Endodermal cell (in vitro differentiated cells): ENCODE data around the gene SDK1. TPM values are rescaled to one million over a fixed set of nuclear protein-coding genes. Genes with fewer than 3 reads are reported as not detected.

Experiments
- DNase-seq: peaks from one replicate; pipeline ENCODE4 v3.0.0-alpha.2; 2017
- H3K27ac ChIP-seq: 2 replicates; pipeline ENCODE4 v1.5.1; 2013; ENCODE audit warnings: mild to moderate bottlenecking, low read depth, low read length, moderate library complexity
- H3K27me3 ChIP-seq: 2 replicates; pipeline ENCODE4 v1.6.1; 2013; ENCODE audit warnings: mild to moderate bottlenecking, low read length, moderate library complexity; ENCODE audit not compliant: insufficient read depth, control insufficient read depth, poor library complexity, severe bottlenecking
- H3K36me3 ChIP-seq: 2 replicates; pipeline ENCODE4 v1.7.0; 2013; ENCODE audit warnings: mild to moderate bottlenecking, low read length, moderate library complexity; ENCODE audit not compliant: control insufficient read depth, insufficient read depth
- H3K4me1 ChIP-seq: one replicate; pipeline ENCODE4 v1.7.0; 2013; ENCODE audit warnings: low read length; ENCODE audit not compliant: control insufficient read depth, insufficient read depth
- H3K4me3 ChIP-seq: 2 replicates; pipeline ENCODE4 v1.5.1; 2013; ENCODE audit warnings: mild to moderate bottlenecking, low read length, moderate library complexity
- H3K9ac ChIP-seq: 2 replicates; pipeline ENCODE4 v1.6.1; 2013; ENCODE audit warnings: mild to moderate bottlenecking, low read length, moderate library complexity; ENCODE audit not compliant: poor library complexity, severe bottlenecking; ENCODE audit errors: extremely low read depth
- H3K9me3 ChIP-seq: 2 replicates; pipeline ENCODE4 v1.6.1; 2013; ENCODE audit warnings: mild to moderate bottlenecking, low read length, moderate library complexity; ENCODE audit not compliant: control insufficient read depth
- H3K27ac Mint-ChIP-seq: 2 replicates; pipeline ENCODE4 v1.8.0; 2020; ENCODE audit warnings: mixed read lengths
- H3K27me3 Mint-ChIP-seq: 2 replicates; pipeline ENCODE4 v1.8.0; 2021; ENCODE audit warnings: mild to moderate bottlenecking, mixed read lengths; ENCODE audit not compliant: insufficient read depth
- H3K36me3 Mint-ChIP-seq: 2 replicates; pipeline ENCODE4 v1.8.0; 2020; ENCODE audit warnings: low read depth, mixed read lengths
- H3K4me1 Mint-ChIP-seq: 2 replicates; pipeline ENCODE4 v1.8.0; 2020; ENCODE audit warnings: mixed read lengths
- H3K4me3 Mint-ChIP-seq: 2 replicates; pipeline ENCODE4 v1.8.0; 2020; ENCODE audit warnings: mild to moderate bottlenecking, moderate library complexity, mixed read lengths
- H3K9me3 Mint-ChIP-seq: 2 replicates; pipeline ENCODE4 v1.8.0; 2020; ENCODE audit warnings: mild to moderate bottlenecking, mixed read lengths
- WGBS, 2 experiments: methylation state at CpG; one replicate each; pipeline versions ENCODE4 v1.1.5 to v1.1.7; 2013; ENCODE audit warnings: missing lambda C conversion rate in 2 of 2, mixed read lengths in 1 of 2; ENCODE audit not compliant: insufficient coverage in 1 of 2, insufficient read length in 1 of 2; 5-methylcytosine and 5-hydroxymethylcytosine counted together
- total RNA-seq, 2 donors: library from RNA; stranded (reverse); fragmentation: NEBNext Ultra II Directional in 1 of 2; extraction: Animal tissue kit (Norgen Biotek cat#: 25700) in 1 of 2; gene quantifications; 2 replicates in 1 of 2; 3 replicates in 1 of 2; pipeline ENCODE4 v1.2.1, GENCODE V29; 2021
- TF ChIP-seq, protein P1 (sequence below): fragments of 200-600 bp; sonication (generic); conservative IDR thresholded peaks from 2 replicates; pipeline ENCODE4 v1.5.0; 2021; ENCODE audit warnings: antibody characterized with exemption, mild to moderate bottlenecking

Gene SDK1
- total RNA-seq, 2 donors from 2014 or later: 22.7 to 23.1 TPM

DNA sequence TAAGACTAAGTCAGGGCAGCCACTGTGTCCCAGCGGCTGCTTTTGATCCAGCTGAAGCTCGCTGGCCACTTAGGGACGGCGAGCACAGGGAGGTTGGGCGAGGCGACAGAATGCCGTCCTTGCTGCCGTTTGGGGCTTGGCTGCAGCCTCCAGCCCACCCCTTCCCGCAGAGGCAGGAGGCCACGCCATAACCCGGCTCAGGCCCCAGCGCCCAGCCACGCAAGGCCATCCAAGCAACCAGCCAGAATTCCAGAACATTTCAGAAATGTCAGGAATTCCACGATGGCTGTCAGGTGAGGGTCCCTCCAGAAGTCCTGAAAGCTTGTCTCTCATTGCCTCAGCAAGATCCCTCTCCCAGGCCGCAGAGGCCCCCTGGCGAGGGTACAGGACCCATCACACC is 901.9 kb downstream of the SDK1 start:
- TF ChIP-seq, protein P1, sequence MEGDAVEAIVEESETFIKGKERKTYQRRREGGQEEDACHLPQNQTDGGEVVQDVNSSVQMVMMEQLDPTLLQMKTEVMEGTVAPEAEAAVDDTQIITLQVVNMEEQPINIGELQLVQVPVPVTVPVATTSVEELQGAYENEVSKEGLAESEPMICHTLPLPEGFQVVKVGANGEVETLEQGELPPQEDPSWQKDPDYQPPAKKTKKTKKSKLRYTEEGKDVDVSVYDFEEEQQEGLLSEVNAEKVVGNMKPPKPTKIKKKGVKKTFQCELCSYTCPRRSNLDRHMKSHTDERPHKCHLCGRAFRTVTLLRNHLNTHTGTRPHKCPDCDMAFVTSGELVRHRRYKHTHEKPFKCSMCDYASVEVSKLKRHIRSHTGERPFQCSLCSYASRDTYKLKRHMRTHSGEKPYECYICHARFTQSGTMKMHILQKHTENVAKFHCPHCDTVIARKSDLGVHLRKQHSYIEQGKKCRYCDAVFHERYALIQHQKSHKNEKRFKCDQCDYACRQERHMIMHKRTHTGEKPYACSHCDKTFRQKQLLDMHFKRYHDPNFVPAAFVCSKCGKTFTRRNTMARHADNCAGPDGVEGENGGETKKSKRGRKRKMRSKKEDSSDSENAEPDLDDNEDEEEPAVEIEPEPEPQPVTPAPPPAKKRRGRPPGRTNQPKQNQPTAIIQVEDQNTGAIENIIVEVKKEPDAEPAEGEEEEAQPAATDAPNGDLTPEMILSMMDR: no peak
- WGBS, 2 experiments: 81 to 85% methylated on average over 9 to 16 of the region's 16 CpGs

GRCh38 chr7:4203626-4204512 is 902.8 kb downstream of the SDK1 start:
- no peaks in the 10 kb centered on the region for H3K4me1 ChIP-seq
- peaks cover 21% of the 10 kb centered on the region for H3K4me1 Mint-ChIP-seq
- H3K27me3 ChIP-seq: no peaks in the 10 kb centered on the region
- H3K9me3 Mint-ChIP-seq: no peaks in the 10 kb centered on the region
- no peaks in the 10 kb centered on the region for H3K36me3 ChIP-seq
- no peaks in the 10 kb centered on the region for H3K9me3 ChIP-seq
- DNase-seq: no peak
- H3K4me3 ChIP-seq: no peak overlapping the region
- no peak overlapping the region for H3K27ac Mint-ChIP-seq
- peak overlapping the region; percentile 62 for H3K4me3 Mint-ChIP-seq
- TF ChIP-seq, protein P1: no peak
- peak overlapping the region; percentile 12 for H3K27ac ChIP-seq
- H3K27me3 Mint-ChIP-seq: peaks cover 3% of the 10 kb centered on the region
- 79 to 88% methylated on average over 25 to 29 of the region's 29 CpGs for WGBS, 2 experiments
- peaks cover 2% of the 10 kb centered on the region for H3K36me3 Mint-ChIP-seq
- H3K9ac ChIP-seq: no peak overlapping the region

More for the DNA sequence above, 901.9 kb downstream of the SDK1 start:
- H3K27me3 ChIP-seq: no peaks in the 10 kb centered on the region
- H3K4me3 ChIP-seq: no peak overlapping the region
- DNase-seq: peak; percentile 56
- H3K9me3 ChIP-seq: no peaks in the 10 kb centered on the region
- peaks cover 21% of the 10 kb centered on the region for H3K4me1 Mint-ChIP-seq
- H3K4me3 Mint-ChIP-seq: no peak overlapping the region
- H3K36me3 Mint-ChIP-seq: peaks cover 2% of the 10 kb centered on the region
- H3K9me3 Mint-ChIP-seq: no peaks in the 10 kb centered on the region
- no peaks in the 10 kb centered on the region for H3K36me3 ChIP-seq
- H3K27ac ChIP-seq: no peak overlapping the region
- H3K27ac Mint-ChIP-seq: no peak overlapping the region
- H3K9ac ChIP-seq: no peak overlapping the region
- no peaks in the 10 kb centered on the region for H3K4me1 ChIP-seq
- H3K27me3 Mint-ChIP-seq: peaks cover 3% of the 10 kb centered on the region

GRCh38 chr7:4204513-4205165 is 903.6 kb downstream of the SDK1 start:
- whole genome bisulfite sequencing, 2 experiments: 95% methylated on average over 23 to 32 of the region's 32 CpGs
- Mint-ChIP-seq H3K4me1 (peaks cover 21% of the 10 kb centered on the region), H3K4me3 (peak overlapping the region; percentile 62), H3K9me3 (no peaks in the 10 kb centered on the region), H3K36me3 (peaks cover under 1% of the 10 kb centered on the region), H3K27ac (peak overlapping the region; percentile 86), H3K27me3 (peaks cover 3% of the 10 kb centered on the region)
- H3K9me3 ChIP-seq: no peaks in the 10 kb centered on the region
- H3K4me1 ChIP-seq: no peaks in the 10 kb centered on the region
- peak; percentile 87 for DNase-seq
- no peaks in the 10 kb centered on the region for H3K27me3 ChIP-seq
- no peak overlapping the region for H3K9ac ChIP-seq
- H3K36me3 ChIP-seq: no peaks in the 10 kb centered on the region
- H3K27ac ChIP-seq: no peak overlapping the region
- no peak overlapping the region for H3K4me3 ChIP-seq
- TF ChIP-seq, protein P1: no peak
